Central memory CD4-positive, alpha-beta T cell (primary cell): ENCODE results near the gene MUC2.

Experiments
- DNase-seq: peaks from one replicate; pipeline ENCODE4 v3.0.0; 2022

The MUC2 gene

DNA sequence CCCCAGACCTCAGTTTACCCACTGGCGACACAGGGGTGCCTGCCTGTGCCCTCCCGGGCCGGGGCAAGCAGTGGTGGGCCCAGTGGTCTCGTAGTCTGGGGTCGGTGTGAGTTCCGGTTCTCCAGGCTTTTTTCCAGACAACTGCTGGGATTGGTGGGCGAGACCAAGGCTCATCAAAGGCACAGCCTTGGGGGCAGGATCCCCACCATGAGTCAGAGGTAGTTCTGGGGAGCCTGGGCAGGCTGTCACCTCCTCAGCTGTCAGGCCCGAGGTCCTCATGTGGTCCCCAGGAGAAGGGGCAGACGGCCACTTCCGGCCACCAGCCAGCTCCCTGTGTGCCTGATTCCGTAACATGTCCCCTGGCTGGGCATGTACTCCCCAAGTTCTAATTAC, 827 bp upstream of the MUC2 start:
- DNase-seq: no peak

DNA sequence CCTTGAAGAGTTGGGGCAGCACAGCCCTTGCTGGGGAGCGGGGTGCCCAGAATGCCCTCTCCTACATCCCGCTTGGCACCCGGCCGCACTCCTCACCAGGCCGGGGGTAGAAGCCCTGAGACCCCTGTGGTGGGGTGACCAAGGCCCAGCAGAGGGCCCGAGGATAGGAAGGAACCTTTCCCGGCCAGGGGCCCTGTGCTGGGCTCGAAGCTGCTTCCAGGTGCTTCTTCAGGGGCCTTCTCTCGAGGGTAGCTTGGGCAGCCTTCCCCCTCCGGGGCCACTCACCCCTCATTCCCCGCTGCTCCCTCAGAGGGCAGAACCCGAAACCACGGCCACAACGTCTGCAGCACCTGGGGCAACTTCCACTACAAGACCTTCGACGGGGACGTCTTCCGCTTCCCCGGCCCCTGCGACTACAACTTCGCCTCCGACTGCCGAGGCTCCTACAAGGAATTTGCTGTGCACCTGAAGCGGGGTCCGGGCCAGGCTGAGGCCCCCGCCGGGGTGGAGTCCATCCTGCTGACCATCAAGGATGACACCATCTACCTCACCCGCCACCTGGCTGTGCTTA, 752 bp downstream of the MUC2 start:
- no peak for DNase-seq

DNA sequence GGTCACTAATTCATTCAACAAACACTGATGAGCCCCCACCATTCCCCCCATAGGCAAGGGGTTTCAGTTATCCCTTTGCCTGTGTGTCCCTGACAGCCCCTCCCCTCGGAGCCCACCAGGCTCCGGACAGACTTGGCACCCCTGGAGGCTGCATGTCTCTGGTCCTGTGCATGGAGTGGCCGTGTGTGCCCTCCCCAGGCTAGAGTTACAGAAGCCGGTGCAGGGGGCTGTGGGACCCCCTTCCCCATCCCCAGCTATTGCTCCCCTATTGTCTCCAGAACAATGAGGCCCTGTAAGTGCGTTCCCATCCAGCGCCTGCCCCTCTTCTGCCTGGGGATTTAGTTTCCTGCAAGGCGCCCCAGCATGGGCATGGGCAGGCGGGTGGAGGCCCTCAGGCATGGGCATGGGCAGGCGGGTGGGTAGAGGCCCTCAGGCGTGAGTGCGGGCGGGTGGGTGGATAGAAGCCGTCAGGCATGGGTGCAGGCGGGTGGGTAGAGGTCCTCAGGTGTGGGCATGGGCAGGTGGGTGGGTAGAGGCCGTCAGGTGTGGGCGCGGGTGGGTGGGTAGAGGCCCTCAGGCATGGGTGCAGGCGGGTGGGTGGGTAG, 1.5 kb downstream of the MUC2 start:
- no peak for DNase-seq

DNA sequence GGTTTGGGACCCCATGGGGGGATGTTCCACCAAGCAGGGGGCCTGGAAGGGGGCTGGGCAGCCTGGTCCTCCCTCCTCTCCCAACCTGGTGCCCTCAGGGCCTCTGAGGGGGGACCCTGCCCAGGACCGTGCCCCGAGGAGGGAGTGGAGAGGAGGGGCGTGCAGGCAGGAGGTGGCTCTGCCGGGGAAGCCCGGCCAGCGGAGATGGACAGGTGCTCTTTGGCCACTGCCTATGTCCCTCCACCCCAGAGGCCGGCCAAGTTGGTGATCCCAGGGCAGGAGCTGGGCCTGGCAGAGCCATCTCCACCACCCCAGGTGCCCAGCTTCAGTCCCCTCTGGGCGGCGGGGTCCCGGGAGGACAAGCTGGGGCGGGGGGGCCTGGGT, 2.4 kb downstream of the MUC2 start:
- no peak for DNase-seq

DNA sequence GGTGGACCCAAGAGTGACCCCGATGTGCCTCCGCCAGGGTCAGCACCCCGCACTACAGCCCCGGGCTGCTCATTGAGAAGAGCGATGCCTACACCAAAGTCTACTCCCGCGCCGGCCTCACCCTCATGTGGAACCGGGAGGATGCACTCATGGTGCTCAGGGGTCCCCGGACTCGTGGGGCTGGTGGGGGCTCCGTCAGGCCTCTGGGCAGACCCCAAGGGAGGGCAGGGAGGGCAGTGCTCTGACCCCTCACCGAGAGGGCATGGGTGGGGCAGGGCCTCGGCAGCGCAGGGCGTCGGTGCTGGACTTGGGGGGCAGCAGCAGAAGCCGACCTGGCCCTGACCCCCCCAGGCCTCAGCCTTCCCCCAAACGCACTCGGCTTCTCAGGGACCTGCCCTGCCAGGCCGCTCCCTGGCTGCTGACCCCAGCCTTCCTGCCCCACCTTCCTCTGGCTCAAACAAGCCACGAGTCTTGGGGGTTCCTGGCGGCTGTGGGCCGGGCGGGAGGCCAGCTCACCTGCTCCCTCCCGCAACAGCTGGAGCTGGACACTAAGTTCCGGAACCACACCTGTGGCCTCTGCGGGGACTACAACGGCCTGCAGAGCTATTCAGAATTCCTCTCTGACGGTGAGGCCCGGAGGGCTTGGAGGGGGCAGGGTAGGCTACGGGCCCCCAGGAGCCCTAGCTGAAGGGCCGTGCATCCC, 2.9 kb downstream of the MUC2 start:
- no peak for DNase-seq

DNA sequence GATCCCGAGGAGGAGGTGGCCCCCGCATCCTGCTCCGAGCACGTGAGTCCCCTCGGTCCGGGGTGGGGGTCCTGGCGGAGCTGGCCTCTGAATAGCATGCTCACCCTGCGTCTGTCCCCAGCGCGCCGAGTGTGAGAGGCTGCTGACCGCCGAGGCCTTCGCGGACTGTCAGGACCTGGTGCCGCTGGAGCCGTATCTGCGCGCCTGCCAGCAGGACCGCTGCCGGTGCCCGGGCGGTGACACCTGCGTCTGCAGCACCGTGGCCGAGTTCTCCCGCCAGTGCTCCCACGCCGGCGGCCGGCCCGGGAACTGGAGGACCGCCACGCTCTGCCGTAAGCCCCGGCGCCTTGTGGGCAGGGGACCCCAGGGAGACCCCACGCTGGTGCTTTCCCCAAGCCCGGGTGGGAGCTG, 3.5 kb downstream of the MUC2 start:
- DNase-seq: no peak

DNA sequence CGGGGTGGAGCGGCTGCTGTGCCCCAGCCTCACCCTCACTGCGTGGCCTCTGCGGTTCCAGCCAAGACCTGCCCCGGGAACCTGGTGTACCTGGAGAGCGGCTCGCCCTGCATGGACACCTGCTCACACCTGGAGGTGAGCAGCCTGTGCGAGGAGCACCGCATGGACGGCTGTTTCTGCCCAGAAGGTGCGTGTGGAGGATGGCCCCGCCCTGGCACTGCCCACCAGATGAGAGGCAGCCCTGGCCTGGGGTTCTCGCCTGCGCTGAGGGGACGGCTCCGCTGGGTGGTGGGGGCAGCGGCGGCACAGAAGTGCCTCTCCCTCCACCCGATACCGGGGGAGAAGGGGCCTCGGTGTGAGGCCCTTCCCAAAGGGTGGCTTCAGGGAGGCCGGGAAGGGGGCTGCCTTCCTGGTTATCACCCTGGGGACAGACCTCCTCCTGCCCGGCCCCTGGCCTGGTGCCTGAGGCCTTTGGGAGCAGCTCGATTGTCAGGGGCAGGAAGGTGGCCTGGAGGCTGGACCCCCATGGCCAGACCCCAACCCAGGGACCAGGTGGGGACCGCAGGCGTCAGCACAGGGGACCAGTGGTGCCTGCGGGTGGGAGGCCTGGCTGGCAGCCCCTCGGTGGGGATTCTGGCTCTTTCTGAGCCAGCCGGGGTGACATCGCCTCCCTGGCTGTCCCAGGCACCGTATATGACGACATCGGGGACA, 7.1 kb downstream of the MUC2 start:
- no peak for DNase-seq

DNA sequence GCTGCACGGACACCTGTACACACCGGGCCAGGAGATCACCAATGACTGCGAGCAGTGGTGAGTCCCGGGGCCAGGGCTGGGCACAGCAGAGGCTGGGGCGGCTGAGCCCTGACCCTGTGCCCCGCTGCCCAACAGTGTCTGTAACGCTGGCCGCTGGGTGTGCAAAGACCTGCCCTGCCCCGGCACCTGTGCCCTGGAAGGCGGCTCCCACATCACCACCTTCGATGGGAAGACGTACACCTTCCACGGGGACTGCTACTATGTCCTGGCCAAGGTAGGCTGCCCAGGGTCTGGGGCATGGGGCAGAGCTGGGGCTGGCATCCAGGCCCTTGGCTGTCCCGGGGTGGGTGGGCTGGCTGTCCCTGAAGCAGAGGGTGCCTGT, 7.7 kb downstream of the MUC2 start:
- no peak for DNase-seq

DNA sequence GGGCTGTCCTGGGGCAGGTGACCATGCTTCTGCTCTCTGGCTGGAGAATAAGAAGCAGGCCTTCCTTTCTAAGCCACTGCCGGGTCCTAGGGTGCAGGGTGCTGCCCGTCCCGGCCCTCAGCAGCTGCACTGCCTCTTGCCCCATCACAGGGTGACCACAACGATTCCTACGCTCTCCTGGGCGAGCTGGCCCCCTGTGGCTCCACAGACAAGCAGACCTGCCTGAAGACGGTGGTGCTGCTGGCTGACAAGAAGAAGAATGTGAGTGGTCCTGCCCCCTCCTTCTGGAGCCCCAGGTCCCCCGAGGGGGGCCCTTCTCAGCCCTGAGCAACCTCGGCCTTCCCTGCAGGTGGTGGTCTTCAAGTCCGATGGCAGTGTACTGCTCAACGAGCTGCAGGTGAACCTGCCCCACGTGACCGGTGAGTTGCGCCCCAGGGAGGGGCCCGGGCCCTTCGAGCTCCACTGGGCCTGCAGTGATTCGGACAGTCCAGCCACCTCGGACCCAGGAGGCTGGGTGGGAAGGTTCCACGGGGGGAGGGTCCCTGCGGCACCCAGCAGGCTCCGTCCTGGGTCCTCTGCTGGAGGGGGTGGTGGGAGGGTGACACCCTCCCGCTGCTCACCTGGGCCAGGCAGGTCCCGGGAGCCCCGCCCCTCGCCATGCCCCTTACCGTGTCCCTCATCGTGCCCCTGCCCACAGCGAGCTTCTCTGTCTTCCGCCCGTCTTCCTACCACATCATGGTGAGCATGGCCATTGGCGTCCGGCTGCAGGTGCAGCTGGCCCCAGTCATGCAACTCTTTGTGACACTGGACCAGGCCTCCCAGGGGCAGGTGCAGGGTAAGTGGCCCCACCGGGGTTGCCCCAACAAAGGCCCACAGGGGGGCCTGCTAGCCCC, 8.3 kb downstream of the MUC2 start:
- no peak for DNase-seq

DNA sequence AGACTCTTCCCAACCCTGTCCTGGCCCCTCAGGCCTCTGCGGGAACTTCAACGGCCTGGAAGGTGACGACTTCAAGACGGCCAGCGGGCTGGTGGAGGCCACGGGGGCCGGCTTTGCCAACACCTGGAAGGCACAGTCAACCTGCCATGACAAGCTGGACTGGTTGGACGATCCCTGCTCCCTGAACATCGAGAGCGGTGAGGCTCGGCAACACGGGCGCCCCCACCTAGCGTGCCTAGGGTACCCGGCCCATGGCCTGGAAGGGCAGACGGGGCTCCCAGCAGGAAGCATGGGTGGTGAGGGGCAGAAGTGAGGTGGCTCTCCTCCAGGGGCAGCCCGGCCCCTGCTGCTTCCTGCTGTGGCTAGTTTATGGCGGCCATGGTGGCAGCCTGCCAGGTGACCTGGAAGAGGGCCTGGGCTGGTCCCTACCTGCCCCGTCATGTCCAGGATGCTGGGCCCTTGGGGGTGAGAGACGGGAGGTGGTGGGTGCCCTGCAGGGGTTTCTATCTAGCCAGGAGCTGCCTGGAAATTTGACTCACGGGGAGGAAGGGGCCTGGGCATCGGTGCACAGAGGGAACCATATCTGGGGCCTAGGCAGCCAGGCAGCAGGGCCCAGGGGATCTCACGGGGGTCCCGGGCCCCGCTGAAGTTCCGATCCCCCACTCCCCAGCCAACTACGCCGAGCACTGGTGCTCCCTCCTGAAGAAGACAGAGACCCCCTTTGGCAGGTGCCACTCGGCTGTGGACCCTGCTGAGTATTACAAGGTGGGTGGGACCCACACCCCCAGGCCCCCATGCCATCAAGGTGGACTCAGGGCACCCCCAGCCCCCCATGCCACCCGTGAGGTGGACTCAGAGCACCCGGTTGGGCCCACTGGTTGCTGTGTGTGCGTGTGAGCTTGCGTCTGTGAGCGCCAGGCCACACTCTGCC, 9.2 kb downstream of the MUC2 start:
- DNase-seq: no peak

DNA sequence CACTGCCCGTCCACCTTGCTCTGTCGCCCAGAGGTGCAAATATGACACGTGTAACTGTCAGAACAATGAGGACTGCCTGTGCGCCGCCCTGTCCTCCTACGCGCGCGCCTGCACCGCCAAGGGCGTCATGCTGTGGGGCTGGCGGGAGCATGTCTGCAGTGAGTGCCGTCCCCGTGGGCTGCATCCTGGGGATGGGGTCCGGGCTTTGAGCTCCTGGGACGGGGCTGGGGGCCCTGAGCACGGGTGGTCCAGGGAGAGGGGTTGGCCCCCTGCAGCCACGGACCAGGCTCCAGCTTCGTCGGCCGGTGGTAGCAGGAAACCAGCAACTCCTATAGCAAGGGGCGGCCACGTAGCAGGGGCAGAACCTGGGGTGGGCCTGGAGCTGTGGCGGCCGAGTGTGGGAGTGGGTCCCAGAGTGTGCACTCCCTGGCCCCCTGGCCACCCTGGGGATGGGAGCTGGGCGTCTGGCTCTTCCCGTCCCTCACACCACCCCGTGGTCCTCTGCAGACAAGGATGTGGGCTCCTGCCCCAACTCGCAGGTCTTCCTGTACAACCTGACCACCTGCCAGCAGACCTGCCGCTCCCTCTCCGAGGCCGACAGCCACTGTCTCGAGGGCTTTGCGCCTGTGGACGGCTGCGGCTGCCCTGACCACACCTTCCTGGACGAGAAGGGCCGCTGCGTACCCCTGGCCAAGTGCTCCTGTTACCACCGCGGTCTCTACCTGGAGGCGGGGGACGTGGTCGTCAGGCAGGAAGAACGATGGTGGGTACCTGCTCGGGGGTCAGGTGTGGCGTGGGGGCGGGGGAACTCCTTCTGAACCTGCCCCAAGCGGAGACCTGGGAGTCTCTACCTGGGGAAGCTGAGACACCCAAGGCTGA, 10.1 kb downstream of the MUC2 start:
- DNase-seq: no peak

DNA sequence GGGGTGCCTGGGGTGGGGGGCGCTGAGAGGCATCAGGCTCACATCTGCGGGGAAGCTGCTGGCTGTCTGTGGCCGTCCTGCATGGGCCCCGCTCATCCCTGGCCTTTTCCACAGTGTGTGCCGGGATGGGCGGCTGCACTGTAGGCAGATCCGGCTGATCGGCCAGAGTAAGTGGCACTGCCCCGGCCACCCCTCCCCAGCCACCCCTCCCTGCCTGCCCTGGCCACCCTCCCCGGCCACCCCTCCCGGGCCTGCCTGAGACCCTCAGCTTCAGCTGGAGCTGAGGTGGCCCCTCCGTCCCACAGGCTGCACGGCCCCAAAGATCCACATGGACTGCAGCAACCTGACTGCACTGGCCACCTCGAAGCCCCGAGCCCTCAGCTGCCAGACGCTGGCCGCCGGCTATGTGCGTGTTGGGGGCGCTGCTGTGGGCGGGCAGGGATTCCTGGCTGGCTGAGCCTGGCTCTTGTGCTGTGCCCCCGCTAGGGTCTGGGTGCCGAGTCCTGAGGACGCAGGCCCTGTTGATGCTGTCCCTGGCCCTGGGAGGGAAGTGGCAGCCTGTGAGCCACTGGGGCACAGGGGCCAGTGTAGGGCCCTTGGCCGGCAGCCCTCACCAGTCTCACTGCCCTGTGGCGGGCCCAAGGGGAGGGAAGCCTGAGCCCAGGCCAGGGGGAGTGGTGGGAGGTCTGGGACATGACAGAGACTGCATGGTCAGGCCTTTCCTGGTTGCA, 10.9 kb downstream of the MUC2 start:
- no peak for DNase-seq

DNA sequence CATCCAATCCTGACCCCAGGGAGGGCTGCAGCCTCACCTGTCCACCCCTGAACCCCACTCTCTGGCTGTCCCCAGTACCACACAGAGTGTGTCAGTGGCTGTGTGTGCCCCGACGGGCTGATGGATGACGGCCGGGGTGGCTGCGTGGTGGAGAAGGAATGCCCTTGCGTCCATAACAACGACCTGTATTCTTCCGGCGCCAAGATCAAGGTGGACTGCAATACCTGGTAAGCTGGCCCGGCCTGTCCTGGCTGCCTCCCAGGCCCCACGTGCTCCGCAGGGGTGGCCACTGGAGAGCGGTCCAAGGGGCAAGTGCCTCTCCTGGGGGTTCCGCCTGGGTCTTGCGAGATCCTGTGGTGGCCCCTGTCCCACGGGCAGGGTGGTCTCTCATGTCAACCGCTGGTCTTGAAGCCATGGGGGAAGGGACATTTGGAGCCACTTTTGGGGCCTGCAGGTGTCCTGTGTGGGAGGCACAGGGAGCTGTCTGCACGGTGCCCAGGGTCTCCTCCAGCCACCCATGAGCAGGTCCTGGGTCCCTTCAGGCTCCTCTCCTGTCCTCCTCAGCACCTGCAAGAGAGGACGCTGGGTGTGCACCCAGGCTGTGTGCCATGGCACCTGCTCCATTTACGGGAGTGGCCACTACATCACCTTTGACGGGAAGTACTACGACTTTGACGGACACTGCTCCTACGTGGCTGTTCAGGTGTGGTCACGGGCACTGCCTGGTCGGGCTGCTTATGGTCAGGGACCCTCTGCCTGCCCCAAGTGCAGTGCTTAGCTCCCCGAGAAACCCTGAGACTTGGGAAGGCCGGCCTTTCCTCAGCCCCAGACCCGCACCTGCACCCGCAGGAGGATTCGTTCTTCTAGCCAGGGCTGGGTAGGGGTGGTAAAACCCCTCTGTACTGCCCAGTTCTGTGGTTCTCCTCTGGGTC, 11.8 kb downstream of the MUC2 start:
- DNase-seq: no peak

DNA sequence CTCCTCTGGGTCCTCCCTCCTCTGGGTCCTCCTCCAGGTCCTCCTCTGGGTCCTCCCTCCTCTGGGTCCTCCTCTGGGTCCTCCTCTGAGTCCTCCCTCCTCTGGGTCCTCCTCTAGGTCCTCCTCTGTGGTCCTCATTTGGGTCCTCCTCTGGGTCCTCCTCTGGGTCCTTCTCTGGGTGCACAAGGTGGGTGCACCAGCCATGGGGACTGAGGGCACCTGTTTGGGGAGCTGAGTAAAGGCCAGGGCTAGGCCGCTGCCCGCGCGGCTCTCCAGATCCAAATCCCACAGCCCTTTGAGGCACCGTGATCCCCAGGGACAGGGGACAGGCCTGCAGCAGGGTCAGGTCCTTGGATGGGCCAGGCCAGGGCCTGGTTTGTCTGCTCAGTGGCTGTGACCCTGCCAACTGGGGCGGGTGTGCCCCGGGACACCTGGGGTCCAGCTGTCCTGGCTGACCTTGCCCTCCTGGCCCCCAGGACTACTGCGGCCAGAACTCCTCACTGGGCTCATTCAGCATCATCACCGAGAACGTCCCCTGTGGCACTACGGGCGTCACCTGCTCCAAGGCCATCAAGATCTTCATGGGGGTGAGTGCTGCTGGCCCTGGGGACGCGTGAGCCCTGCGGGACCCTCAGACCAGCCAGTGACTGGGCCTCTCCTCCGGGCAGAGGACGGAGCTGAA, 12.7 kb downstream of the MUC2 start:
- no peak for DNase-seq

DNA sequence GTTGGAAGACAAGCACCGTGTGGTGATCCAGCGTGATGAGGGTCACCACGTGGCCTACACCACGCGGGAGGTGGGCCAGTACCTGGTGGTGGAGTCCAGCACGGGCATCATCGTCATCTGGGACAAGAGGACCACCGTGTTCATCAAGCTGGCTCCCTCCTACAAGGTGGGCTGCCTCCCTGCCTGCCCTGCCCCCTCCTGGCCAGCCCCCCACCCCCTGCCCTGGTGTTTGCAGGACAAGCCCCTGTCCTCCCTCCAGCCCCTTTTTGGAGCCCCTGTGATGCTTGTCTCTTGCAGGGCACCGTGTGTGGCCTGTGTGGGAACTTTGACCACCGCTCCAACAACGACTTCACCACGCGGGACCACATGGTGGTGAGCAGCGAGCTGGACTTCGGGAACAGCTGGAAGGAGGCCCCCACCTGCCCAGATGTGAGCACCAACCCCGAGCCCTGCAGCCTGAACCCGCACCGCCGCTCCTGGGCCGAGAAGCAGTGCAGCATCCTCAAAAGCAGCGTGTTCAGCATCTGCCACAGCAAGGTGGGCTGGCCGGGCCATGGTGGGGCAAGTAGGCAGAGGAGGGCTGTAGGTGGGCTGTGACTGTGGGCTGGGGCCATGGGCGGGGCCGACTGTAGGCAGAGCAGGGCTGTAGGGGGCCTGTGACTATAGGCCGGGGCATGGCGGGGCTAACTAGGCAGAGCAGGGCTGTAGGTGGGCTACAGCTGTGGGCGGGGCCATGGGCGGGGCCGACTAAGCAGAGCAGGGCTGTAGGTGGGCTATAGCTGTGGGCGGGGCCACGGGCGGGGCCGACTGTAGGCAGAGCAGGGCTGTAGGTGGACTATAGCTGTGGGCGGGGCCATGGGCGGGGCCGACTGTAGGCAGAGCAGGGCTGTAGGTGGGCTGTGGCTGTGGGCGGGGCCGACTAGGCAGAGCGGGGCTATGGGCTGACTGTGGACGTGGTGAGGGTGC, 13.6 kb downstream of the MUC2 start:
- DNase-seq: no peak

DNA sequence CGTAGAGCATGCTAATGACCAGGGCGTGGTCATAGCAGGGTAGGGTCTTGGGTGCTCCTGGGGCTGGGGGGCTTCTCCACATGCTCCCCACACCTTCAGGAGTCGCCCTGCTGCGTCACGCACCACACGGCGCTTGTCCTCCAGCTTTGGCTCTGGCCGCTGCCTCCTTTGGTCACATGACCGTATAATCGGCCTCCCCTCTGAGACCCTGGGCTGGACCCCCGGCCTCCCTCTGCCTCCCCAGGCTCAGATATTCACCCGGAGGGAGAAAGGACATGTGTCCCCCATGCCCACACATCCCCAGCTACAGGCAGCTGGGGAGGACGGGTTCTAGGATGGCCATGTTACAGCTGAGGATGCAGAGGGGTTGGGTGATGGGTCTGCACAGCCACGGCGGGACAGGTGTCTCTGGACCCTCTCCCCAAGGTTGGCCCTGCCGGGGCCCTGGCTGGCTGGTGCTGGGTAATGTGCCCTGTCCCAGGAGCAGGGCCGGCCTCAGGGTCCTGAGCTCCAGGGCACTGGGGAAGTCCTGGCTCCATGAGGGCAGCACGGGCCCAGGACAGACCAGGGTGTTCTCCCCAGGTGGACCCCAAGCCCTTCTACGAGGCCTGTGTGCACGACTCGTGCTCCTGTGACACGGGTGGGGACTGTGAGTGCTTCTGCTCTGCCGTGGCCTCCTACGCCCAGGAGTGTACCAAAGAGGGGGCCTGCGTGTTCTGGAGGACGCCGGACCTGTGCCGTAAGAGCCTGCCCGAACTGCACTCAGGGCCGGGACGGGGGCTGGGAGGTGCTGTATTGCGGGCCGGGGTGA, 14.5 kb downstream of the MUC2 start:
- DNase-seq: no peak
